T-helper 1 cell treated with Interleukin-12 subunit alpha and Interleukin-12 subunit beta and Interleukin-4 antibody, amounts not matched to agents 30 μg/mL and 1 μg/mL, for 36 hours (primary cell): Measurements from ENCODE around the gene HOXD10.

Experiments
- H3K27ac Mint-ChIP-seq: one replicate; pipeline ENCODE4 v1.8.0; 2021; ENCODE audit warnings: mild to moderate bottlenecking, mixed read lengths
- H3K27me3 Mint-ChIP-seq: one replicate; pipeline ENCODE4 v1.8.0; 2021; ENCODE audit warnings: low read depth, mixed read lengths
- H3K36me3 Mint-ChIP-seq: one replicate; pipeline ENCODE4 v1.8.0; 2021; ENCODE audit warnings: low read depth, mixed read lengths
- H3K4me1 Mint-ChIP-seq: one replicate; pipeline ENCODE4 v1.8.0; 2021; ENCODE audit warnings: low read depth, mixed read lengths
- H3K4me3 Mint-ChIP-seq: one replicate; pipeline ENCODE4 v1.8.0; 2021; ENCODE audit warnings: mild to moderate bottlenecking, moderate library complexity, mixed read lengths
- H3K9me3 Mint-ChIP-seq: one replicate; pipeline ENCODE4 v1.8.0; 2021; ENCODE audit warnings: mixed read lengths

HOXD10 gene

GRCh38 chr2:176079831-176080539 is 36.6 kb upstream of the HOXD10 start:
- Mint-ChIP-seq H3K36me3 (peaks cover 9% of the 10 kb centered on the region), H3K27me3 (peaks cover 76% of the 10 kb centered on the region), H3K4me3 (peak overlapping the region; percentile 32), H3K9me3 (peaks cover 3% of the 10 kb centered on the region), H3K4me1 (peaks cover 9% of the 10 kb centered on the region), H3K27ac (peak overlapping the region; percentile 81)

- peak overlapping the region; percentile 80 for H3K27ac Mint-ChIP-seq
- H3K4me3 Mint-ChIP-seq, result no peak overlapping the region
- H3K9me3 Mint-ChIP-seq, result peaks cover 3% of the 10 kb centered on the region
- H3K4me1 Mint-ChIP-seq, result peaks cover 9% of the 10 kb centered on the region
- peaks cover 76% of the 10 kb centered on the region for H3K27me3 Mint-ChIP-seq
- peaks cover 9% of the 10 kb centered on the region for H3K36me3 Mint-ChIP-seq
These were observed 35.8 kb upstream of the HOXD10 start for GRCh38 chr2:176080540-176081375.

GRCh38 chr2:176081376-176081836 is 35.2 kb upstream of the HOXD10 start:
- peaks cover 9% of the 10 kb centered on the region for H3K36me3 Mint-ChIP-seq
- H3K27ac Mint-ChIP-seq, result peak overlapping the region; percentile 80
- peaks cover 9% of the 10 kb centered on the region for H3K4me1 Mint-ChIP-seq
- H3K27me3 Mint-ChIP-seq, result peaks cover 76% of the 10 kb centered on the region
- H3K9me3 Mint-ChIP-seq, result peaks cover 3% of the 10 kb centered on the region
- H3K4me3 Mint-ChIP-seq, result no peak overlapping the region

- peaks cover 9% of the 10 kb centered on the region for H3K36me3 Mint-ChIP-seq
These were observed 34.6 kb upstream of the HOXD10 start for GRCh38 chr2:176081837-176082524.

GRCh38 chr2:176082525-176082823 is 34.1 kb upstream of the HOXD10 start:
- Mint-ChIP-seq H3K9me3 (peaks cover 3% of the 10 kb centered on the region), H3K4me1 (peaks cover 9% of the 10 kb centered on the region), H3K36me3 (peaks cover 9% of the 10 kb centered on the region), H3K27me3 (peaks cover 83% of the 10 kb centered on the region), H3K27ac (peak overlapping the region; percentile 57), H3K4me3 (no peak overlapping the region)

More at GRCh38 chr2:176081837-176082524, 34.6 kb upstream of the HOXD10 start:
- peaks cover 78% of the 10 kb centered on the region for H3K27me3 Mint-ChIP-seq
- H3K4me1 Mint-ChIP-seq, result peaks cover 9% of the 10 kb centered on the region
- H3K4me3 Mint-ChIP-seq, result no peak overlapping the region
- peak overlapping the region; percentile 80 for H3K27ac Mint-ChIP-seq
- peaks cover 3% of the 10 kb centered on the region for H3K9me3 Mint-ChIP-seq

GRCh38 chr2:176082824-176083751 is 33.5 kb upstream of the HOXD10 start:
- Mint-ChIP-seq H3K4me1 (peaks cover 9% of the 10 kb centered on the region), H3K9me3 (peaks cover 3% of the 10 kb centered on the region), H3K36me3 (peaks cover 9% of the 10 kb centered on the region), H3K27me3 (peaks cover 88% of the 10 kb centered on the region), H3K4me3 (peak overlapping the region; percentile 26), H3K27ac (peak overlapping the region; percentile 82)

- Mint-ChIP-seq H3K4me1 (peaks cover 9% of the 10 kb centered on the region), H3K9me3 (peaks cover 3% of the 10 kb centered on the region), H3K4me3 (peak within 1 kb of the TSS; percentile 26), H3K27me3 (peaks cover 88% of the 10 kb centered on the region), H3K36me3 (peaks cover 9% of the 10 kb centered on the region), H3K27ac (peak within 1 kb of the TSS; percentile 82)
These were observed 32.7 kb upstream of the HOXD10 start, which contains the start of gene EVX2 for GRCh38 chr2:176083796-176084261. EVX2 (minus strand) TSS chr2:176083962; CDS start chr2:176083776, 186 bp downstream.

- Mint-ChIP-seq H3K27me3 (peaks cover 88% of the 10 kb centered on the region), H3K27ac (peak overlapping the region; percentile 69), H3K4me1 (peaks cover 3% of the 10 kb centered on the region), H3K4me3 (no peak overlapping the region), H3K36me3 (peaks cover 8% of the 10 kb centered on the region), H3K9me3 (peaks cover 3% of the 10 kb centered on the region)
These were observed 31.9 kb upstream of the HOXD10 start for GRCh38 chr2:176084611-176085119.

GRCh38 chr2:176085120-176085788 is 31.3 kb upstream of the HOXD10 start:
- Mint-ChIP-seq H3K27ac (peak overlapping the region; percentile 66), H3K4me3 (no peak overlapping the region), H3K9me3 (peaks cover 3% of the 10 kb centered on the region), H3K36me3 (peaks cover 8% of the 10 kb centered on the region), H3K4me1 (peaks cover 3% of the 10 kb centered on the region), H3K27me3 (peaks cover 93% of the 10 kb centered on the region)

GRCh38 chr2:176085861-176086771 is 30.5 kb upstream of the HOXD10 start:
- Mint-ChIP-seq H3K36me3 (peaks cover 8% of the 10 kb centered on the region), H3K4me1 (peaks cover 3% of the 10 kb centered on the region), H3K27ac (no peak overlapping the region), H3K27me3 (peaks cover 97% of the 10 kb centered on the region), H3K9me3 (peaks cover 3% of the 10 kb centered on the region), H3K4me3 (no peak overlapping the region)

GRCh38 chr2:176087330-176088047 is 29.1 kb upstream of the HOXD10 start:
- Mint-ChIP-seq H3K27ac (no peak overlapping the region), H3K9me3 (peaks cover 3% of the 10 kb centered on the region), H3K4me1 (peaks cover 5% of the 10 kb centered on the region), H3K36me3 (peaks cover 10% of the 10 kb centered on the region), H3K27me3 (peaks cover 98% of the 10 kb centered on the region), H3K4me3 (no peak overlapping the region)
